H1 (cell line): Measurements from ENCODE around the gene SLC20A1. TPM values are rescaled to one million over a fixed set of nuclear protein-coding genes. Genes with fewer than 3 reads are reported as not detected.

Experiments
- CTCF ChIA-PET: fragments of 300-600 bp; sonication (Branson Sonifier 250); formaldehyde crosslinking; loops from one replicate; lab custom pipeline; 2021; ENCODE audit not compliant: partially characterized antibody; lab: Charles Lee
- POLR2A ChIA-PET: fragments of 300-600 bp; sonication (Branson Sonifier 250); formaldehyde crosslinking; loops from one replicate; lab custom pipeline; 2021; ENCODE audit warnings: inconsistent platforms; ENCODE audit not compliant: partially characterized antibody; lab: Charles Lee
- DNase-seq, 2 experiments: peaks; one replicate each; pipeline versions ENCODE4 v3.0.0 to v3.0.0-alpha.2; 2010 to 2022; ENCODE audit warnings: low spot score in 2 of 2, low read depth in 1 of 2, mixed read lengths in 1 of 2
- FAIRE-seq: peaks from 2 replicates; lab custom pipeline; 2011; peaks lifted over from hg19 to GRCh38; lab: Jason Lieb, UNC
- H2AFZ ChIP-seq: 2 replicates; pipeline ENCODE4 v1.8.1; 2012; ENCODE audit warnings: low read length, inconsistent platforms
- H2AK5ac ChIP-seq: 2 replicates; pipeline ENCODE4 v1.6.1; 2013; ENCODE audit warnings: low read depth, low read length
- H2BK120ac ChIP-seq: replicated peaks from 2 replicates; pipeline ENCODE3; 2013; ENCODE audit warnings: low read depth, low read length, inconsistent platforms
- H2BK12ac ChIP-seq: 2 replicates; pipeline ENCODE4 v1.6.1; 2013; ENCODE audit warnings: low read depth, low read length
- H2BK15ac ChIP-seq: 2 replicates; pipeline ENCODE4 v1.6.1; 2013; ENCODE audit warnings: low read length
- H2BK20ac ChIP-seq: 2 replicates; pipeline ENCODE4 v1.6.1; 2013; ENCODE audit warnings: low read length
- H2BK5ac ChIP-seq: 2 replicates; pipeline ENCODE4 v1.6.1; 2013; ENCODE audit warnings: low read depth, low read length
- H3K14ac ChIP-seq: 2 replicates; pipeline ENCODE4 v1.6.1; 2013; ENCODE audit warnings: inconsistent platforms; ENCODE audit not compliant: insufficient read length
- H3K18ac ChIP-seq: 2 replicates; pipeline ENCODE4 v1.6.1; 2013; ENCODE audit warnings: low read length; ENCODE audit errors: extremely low read depth
- H3K23ac ChIP-seq: 2 replicates; pipeline ENCODE4 v1.6.1; 2013; ENCODE audit warnings: inconsistent platforms; ENCODE audit not compliant: insufficient read length
- H3K23me2 ChIP-seq: 2 replicates; pipeline ENCODE4 v1.6.1; 2013; ENCODE audit warnings: low read depth, low read length
- H3K27ac ChIP-seq: 2 replicates; pipeline ENCODE4 v1.6.1; 2011; ENCODE audit warnings: low read depth, low read length, inconsistent platforms
- H3K27me3 ChIP-seq, 4 experiments: replicated peaks in 1 of 4; 1 replicate in 1 of 4; 2 replicates in 3 of 4; pipeline versions ENCODE4 v1.6.1 to v1.8.1; 2011 to 2013; ENCODE audit warnings: low read length in 3 of 4, mild to moderate bottlenecking in 3 of 4, inconsistent platforms in 2 of 4, mixed read lengths in 2 of 4, moderate library complexity in 1 of 4; ENCODE audit not compliant: control insufficient read depth in 3 of 4, insufficient read depth in 3 of 4; ENCODE audit errors: extremely low read depth in 1 of 4
- H3K36me3 ChIP-seq, 4 experiments: 2 replicates each; pipeline versions ENCODE4 v1.6.1 to v1.8.1; 2011 to 2013; ENCODE audit warnings: mild to moderate bottlenecking in 4 of 4, low read length in 3 of 4, moderate library complexity in 2 of 4, control low read depth in 1 of 4, inconsistent platforms in 1 of 4; ENCODE audit not compliant: insufficient read depth in 4 of 4, control insufficient read depth in 2 of 4
- H3K4ac ChIP-seq: replicated peaks from 2 replicates; pipeline ENCODE3; 2013; ENCODE audit warnings: low read length, low read depth, mixed read lengths, inconsistent platforms; ENCODE audit not compliant: insufficient read length
- H3K4me1 ChIP-seq, 4 experiments: replicated peaks in 1 of 4; 1 replicate in 1 of 4; 2 replicates in 3 of 4; pipeline versions ENCODE4 v1.6.1 to v1.8.1; 2011 to 2013; ENCODE audit warnings: low read length in 3 of 4, inconsistent platforms in 2 of 4, mixed read lengths in 1 of 4; ENCODE audit not compliant: insufficient read depth in 4 of 4, control insufficient read depth in 3 of 4
- H3K4me2 ChIP-seq, 2 experiments: 2 replicates each; pipeline versions ENCODE4 v1.6.1 to v1.8.1; 2011 to 2013; ENCODE audit warnings: low read depth in 2 of 2, low read length in 2 of 2, control low read depth in 1 of 2, inconsistent platforms in 1 of 2, mild to moderate bottlenecking in 1 of 2; ENCODE audit not compliant: insufficient read depth in 1 of 2
- H3K4me3 ChIP-seq, 4 experiments: fragments of 200-600, 300-600 bp in 1 of 4; sonication (generic), shearing (Covaris generic), sonication (Bioruptor Twin) in 1 of 4; 2 replicates each; pipeline versions ENCODE4 v1.5.1 to v1.8.1; 2011 to 2016; ENCODE audit warnings: low read length in 4 of 4, low read depth in 3 of 4, control low read depth in 2 of 4, inconsistent platforms in 2 of 4, mild to moderate bottlenecking in 2 of 4, mixed read lengths in 1 of 4, moderate library complexity in 1 of 4; ENCODE audit not compliant: insufficient read depth in 2 of 4; ENCODE audit errors: extremely low read depth in 1 of 4
- H3K56ac ChIP-seq: replicated peaks from 2 replicates; pipeline ENCODE3; 2013; ENCODE audit warnings: low read depth, mild to moderate bottlenecking, mixed read lengths, low read length, inconsistent platforms; ENCODE audit not compliant: insufficient read length
- H3K79me1 ChIP-seq: 2 replicates; pipeline ENCODE4 v1.6.1; 2013; ENCODE audit warnings: low read depth, low read length, control low read depth
- H3K79me2 ChIP-seq, 2 experiments: 2 replicates each; pipeline versions ENCODE4 v1.6.1 to v1.8.1; 2012 to 2013; ENCODE audit warnings: low read length in 2 of 2, mild to moderate bottlenecking in 2 of 2, inconsistent platforms in 1 of 2; ENCODE audit not compliant: insufficient read depth in 2 of 2, control insufficient read depth in 1 of 2
- H3K9ac ChIP-seq, 4 experiments: replicated peaks in 1 of 4; 1 replicate in 1 of 4; 2 replicates in 3 of 4; pipeline versions ENCODE4 v1.6.1 to v1.8.1; 2011 to 2013; ENCODE audit warnings: low read depth in 3 of 4, low read length in 3 of 4, control low read depth in 2 of 4, mild to moderate bottlenecking in 2 of 4, moderate library complexity in 2 of 4, inconsistent platforms in 1 of 4; ENCODE audit errors: extremely low read depth in 1 of 4
- H3K9me3 ChIP-seq, 2 experiments: 2 replicates each; pipeline versions ENCODE4 v1.6.1 to v1.8.1; 2012 to 2013; ENCODE audit warnings: mild to moderate bottlenecking in 2 of 2, moderate library complexity in 2 of 2, control low read depth in 1 of 2, inconsistent platforms in 1 of 2, low read depth in 1 of 2, low read length in 1 of 2, mixed read lengths in 1 of 2; ENCODE audit not compliant: insufficient read depth in 2 of 2
- H4K20me1 ChIP-seq, 2 experiments: replicated peaks in 1 of 2; 2 replicates each; pipeline versions ENCODE3 to v1.8.1; 2011 to 2013; ENCODE audit warnings: inconsistent platforms in 2 of 2, low read length in 2 of 2, mild to moderate bottlenecking in 1 of 2; ENCODE audit not compliant: insufficient read depth in 2 of 2, control insufficient read depth in 1 of 2
- H4K5ac ChIP-seq: 2 replicates; pipeline ENCODE4 v1.6.1; 2013; ENCODE audit warnings: low read length, low read depth, mixed read lengths, inconsistent platforms; ENCODE audit not compliant: insufficient read length
- H4K8ac ChIP-seq: 2 replicates; pipeline ENCODE4 v1.8.0; 2013; ENCODE audit warnings: mild to moderate bottlenecking, moderate library complexity, low read length, inconsistent platforms; ENCODE audit not compliant: insufficient read depth; ENCODE audit errors: extremely low read depth
- H4K91ac ChIP-seq: replicated peaks from 2 replicates; pipeline ENCODE3; 2013; ENCODE audit warnings: low read length, mixed read lengths, inconsistent platforms; ENCODE audit not compliant: insufficient read length
- E2F6 ChIP-seq: IDR thresholded peaks from 2 replicates; pipeline ENCODE4 v1.6.1; 2012; ENCODE audit warnings: inconsistent platforms
- GTF2F1 ChIP-seq: IDR thresholded peaks from 2 replicates; pipeline ENCODE4 v1.6.1; 2012; ENCODE audit warnings: low read depth, low read length, improper control_type of control experiment, borderline replicate concordance
- HDAC2 ChIP-seq, 2 experiments: fragments of 300-600 bp in 1 of 2; sonication (generic) in 1 of 2; IDR thresholded peaks; 2 replicates each; pipeline ENCODE4 v1.6.1; 2011 to 2012; ENCODE audit warnings: low read depth in 2 of 2, low read length in 2 of 2, mild to moderate bottlenecking in 2 of 2, moderate library complexity in 2 of 2, borderline replicate concordance in 1 of 2, inconsistent platforms in 1 of 2
- JUND ChIP-seq: IDR thresholded peaks from 2 replicates; pipeline ENCODE4 v1.6.1; 2011; ENCODE audit warnings: mild to moderate bottlenecking, improper control_type of control experiment, low read length
- KDM5A ChIP-seq: fragments of 200-600 bp; IDR thresholded peaks from 2 replicates; pipeline ENCODE4 v1.7.1; 2012; ENCODE audit warnings: mild to moderate bottlenecking, low read length, inconsistent platforms, mixed read lengths
- RBBP5 ChIP-seq: IDR thresholded peaks from 2 replicates; pipeline ENCODE4 v1.7.1; 2012; ENCODE audit warnings: low read depth, mild to moderate bottlenecking, inconsistent platforms, low read length, moderate library complexity, borderline replicate concordance
- RNF2 ChIP-seq: fragments of 200-900, 300-1000 bp; sonication (generic); IDR thresholded peaks from 2 replicates; pipeline ENCODE4 v1.7.1; 2016; ENCODE audit warnings: borderline replicate concordance, low read depth, mild to moderate bottlenecking, antibody characterized with exemption, low read length; ENCODE audit not compliant: poor library complexity, severe bottlenecking; ENCODE audit errors: missing control alignments
- USF2 ChIP-seq: IDR thresholded peaks from 2 replicates; pipeline ENCODE4 v1.6.1; 2011; ENCODE audit warnings: low read length, improper control_type of control experiment
- YY1 ChIP-seq: IDR thresholded peaks from 2 replicates; pipeline ENCODE4 v1.6.1; 2011; ENCODE audit warnings: low read depth, mild to moderate bottlenecking, low read length
- WGBS, 2 experiments: shearing (Covaris generic) in 1 of 2; methylation state at CpG; one replicate each; pipeline versions ENCODE4 v1.1.6 to v1.1.7; 2013 to 2015; ENCODE audit warnings: low lambda C conversion rate in 2 of 2, mixed read lengths in 2 of 2, inconsistent platforms in 1 of 2, low coverage in 1 of 2, missing lambda C conversion rate in 1 of 2; ENCODE audit not compliant: insufficient replicate concordance in 2 of 2, insufficient coverage in 1 of 2, insufficient read length in 1 of 2; ENCODE audit errors: extremely low coverage in 1 of 2, missing lambda C conversion rate in 1 of 2; 5-methylcytosine and 5-hydroxymethylcytosine counted together
- polyA plus RNA-seq, 7 experiments: library from polyadenylated mRNA; depleted of rRNA in 3 of 7; stranded (reverse) in 5 of 7; unstranded in 2 of 7; fragments of >200 nt in 5 of 7; fragments of 200-250 nt in 2 of 7; gene quantifications; 1 replicate in 5 of 7; 2 replicates in 1 of 7; 4 replicates in 1 of 7; pipeline versions ENCODE4 v1.2.1 to v1.2.3, GENCODE V29; 2011 to 2013; ENCODE audit warnings: missing spikeins in 2 of 7, mixed read lengths in 2 of 7
- total RNA-seq: library from RNA; stranded (reverse); fragmentation: NEBNext Ultra II Directional; extraction: Animal tissue kit (Norgen Biotek cat#: 25700); gene quantifications from 2 replicates; pipeline ENCODE4 v1.2.1, GENCODE V29; 2021

Gene SLC20A1
- total and polyA plus RNA-seq, 2 of the 8 experiments (the other 6 are each of a cell fraction or from before 2014, with no cell fraction given) = 42.6 to 105 TPM

DNA sequence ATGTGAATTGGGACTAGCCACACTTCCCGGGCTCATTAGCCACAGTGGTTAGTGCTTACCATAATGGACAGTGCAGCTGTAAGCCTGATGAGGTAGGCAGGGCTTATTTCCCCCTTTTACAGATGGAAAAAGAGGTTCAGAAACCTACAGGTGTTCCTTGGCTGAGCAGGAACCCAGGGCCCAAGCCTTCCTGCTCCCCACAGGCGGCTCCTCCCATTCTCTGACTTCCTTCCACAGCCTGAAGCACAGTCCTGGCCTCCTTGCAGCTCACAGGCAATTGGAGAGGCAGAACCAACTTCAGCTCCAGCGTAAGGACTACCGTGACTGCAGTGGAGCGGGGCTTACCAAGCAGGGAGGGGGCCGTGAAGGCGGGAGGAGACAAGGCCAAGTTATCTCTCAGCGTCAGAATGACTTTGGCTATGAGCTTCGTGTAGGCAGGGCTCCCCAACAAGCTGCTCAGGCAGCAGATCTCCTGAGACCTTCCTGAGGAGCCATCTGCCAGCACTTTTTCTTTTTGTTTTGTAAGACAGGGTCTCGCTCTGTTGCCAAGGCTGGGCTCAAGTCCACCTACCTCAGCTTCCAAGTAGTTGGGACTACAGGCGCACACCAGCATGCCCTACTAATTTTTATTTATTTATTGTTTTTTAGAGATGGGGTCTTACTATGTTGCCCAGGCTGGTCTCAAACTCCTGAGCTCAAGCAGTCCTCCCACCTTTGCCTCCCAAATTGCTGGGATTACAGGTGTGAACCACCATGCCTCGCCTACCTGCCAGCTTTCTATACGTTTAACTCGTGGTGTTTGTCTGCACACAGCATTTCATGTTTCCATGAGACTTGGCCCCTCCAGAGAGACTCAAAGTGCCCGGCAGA lies 40.8 kb downstream of the SLC20A1 start:
- H3K4ac ChIP-seq = no peak overlapping the region
- no peak overlapping the region for H3K9ac ChIP-seq
- no peak overlapping the region for H2AK5ac ChIP-seq
- H3K23me2 ChIP-seq = no peaks in the 10 kb centered on the region
- ChIA-PET CTCF (interaction anchor here (1.5 to 3.1 kb wide), 7 partner anchors 10 to 87 kb away, joined by 4 to 26 read pairs (median 7); no protein-coding TSS in a partner anchor), POLR2A (interaction anchor here (0.7 kb wide), 1 partner anchor 17 kb away, joined by 3 read pairs; no protein-coding TSS in a partner anchor)
- H2BK120ac ChIP-seq = no peak overlapping the region
- 0 out of 2 replicates have a peak overlapping the region, but pooled peaks have one; percentile 36 for H2AFZ ChIP-seq
- H3K4me1 ChIP-seq = no peaks in the 10 kb centered on the region
- no peaks in the 10 kb centered on the region for H3K27me3 ChIP-seq
- no peaks in the 10 kb centered on the region for H4K20me1 ChIP-seq
- no peaks in the 10 kb centered on the region for H3K79me1 ChIP-seq
- no peak for DNase-seq
- peak overlapping the region; percentile 35; the same call in 1 of the 2 replicates for H2BK12ac ChIP-seq
- no peak overlapping the region for H2BK15ac ChIP-seq
- H2BK5ac ChIP-seq = no peak overlapping the region
- 89% methylated on average over 15 of the region's 15 CpGs; no CpG with 5 or more reads in 1 of the 2 experiments for WGBS, 2 experiments
- no peak overlapping the region for H3K4me2 ChIP-seq
- no peak overlapping the region for H3K14ac ChIP-seq
- no peaks in the 10 kb centered on the region for H3K79me2 ChIP-seq
- H3K27ac ChIP-seq = no peak overlapping the region
- H3K23ac ChIP-seq = no peak overlapping the region
- no peak overlapping the region for H3K4me3 ChIP-seq
- H3K9me3 ChIP-seq = no peaks in the 10 kb centered on the region
- H4K8ac ChIP-seq = no peak overlapping the region
- no peak overlapping the region for H2BK20ac ChIP-seq
- no peak overlapping the region for H3K18ac ChIP-seq
- no peak overlapping the region for H4K5ac ChIP-seq
- no peak for FAIRE-seq
- H3K56ac ChIP-seq = no peak overlapping the region
- H3K36me3 ChIP-seq = no peaks in the 10 kb centered on the region
- H4K91ac ChIP-seq = no peak overlapping the region
- no peak for TF ChIP-seq KDM5A
- no peak for TF ChIP-seq GTF2F1
- TF ChIP-seq RBBP5 = no peak
- TF ChIP-seq E2F6 = no peak
- TF ChIP-seq YY1 = no peak
- TF ChIP-seq HDAC2 (IDR thresholded peaks at IDR 0.05; ENCODE audit: borderline replicate concordance in 1 of 2, low read depth in 2 of 2, low read length in 2 of 2) = no peak
- no peak for TF ChIP-seq JUND
- no peak for TF ChIP-seq RNF2
- TF ChIP-seq USF2 = no peak
